HCT116 (cell line): ENCODE results near the gene CBFA2T2.

Experiments used
- ATF3 ChIP-seq: IDR thresholded peaks from 2 replicates; pipeline ENCODE4 v1.6.1; 2012
- CTCF ChIP-seq, 3 experiments: fragments of 200-600 bp in 1 of 3; sonication (generic) in 1 of 3; IDR thresholded peaks in 2 of 3; conservative IDR thresholded peaks in 1 of 3; 2 replicates each; pipeline ENCODE4 v1.5.1; 2012 to 2017; ENCODE audit warnings: low read depth in 2 of 3, low read length in 2 of 3, antibody characterized with exemption in 1 of 3, borderline replicate concordance in 1 of 3, control low read depth in 1 of 3, mild to moderate bottlenecking in 1 of 3, mixed read lengths in 1 of 3, mixed run types in 1 of 3, moderate library complexity in 1 of 3; ENCODE audit not compliant: insufficient read depth in 1 of 3
- ELF1 ChIP-seq: IDR thresholded peaks from 2 replicates; pipeline ENCODE4 v1.6.1; 2012; ENCODE audit warnings: low read depth, borderline replicate concordance
- POLR2A ChIP-seq: IDR thresholded peaks from 2 replicates; pipeline ENCODE4 v1.7.0; 2011; ENCODE audit warnings: borderline replicate concordance; ENCODE audit not compliant: insufficient read depth, insufficient read length; ENCODE audit errors: extremely low read depth
- RAD21 ChIP-seq: IDR thresholded peaks from 2 replicates; pipeline ENCODE4 v1.6.1; 2012; ENCODE audit warnings: low read depth, mild to moderate bottlenecking
- SP1 ChIP-seq: IDR thresholded peaks from 2 replicates; pipeline ENCODE4 v1.6.1; 2012; ENCODE audit warnings: low read depth
- SRF ChIP-seq: IDR thresholded peaks from 2 replicates; pipeline ENCODE4 v1.6.1; 2012; ENCODE audit warnings: low read depth

- TF ChIP-seq CTCF (IDR thresholded peaks at IDR 0.05 in 2 of 3, conservative IDR thresholded peaks at IDR 0.05 in 1 of 3; ENCODE audit: borderline replicate concordance in 1 of 3, insufficient read depth in 1 of 3, low read depth in 2 of 3, low read length in 2 of 3) (no peak), ATF3 (no peak), ELF1 (no peak), RAD21 (no peak), POLR2A (no peak), SP1 (no peak), SRF (no peak)
Observed at GRCh38 chr20:33679758-33680485, 190.0 kb downstream of the CBFA2T2 start.
